Left forelimb (tissue), 1 donor: ENCODE measurements around the gene RNF182.
"Not testable (repeated sequence)": the region's sequence is repeated elsewhere in the genome, so short reads cannot be mapped to it uniquely, and the experiment has no call there.

ENCODE experiments used
- DNase-seq: peaks from one replicate; pipeline ENCODE4 v3.0.0-alpha.2; 2018; ENCODE audit warnings: low spot score

RNF182 gene

GRCh38 chr6:13971303-13971702 is 46.6 kb downstream of the RNF182 start:
- no peak for DNase-seq

- not testable (repeated sequence) for DNase-seq
Measured at GRCh38 chr6:13972602-13973001, 47.9 kb downstream of the RNF182 start.

- not testable (repeated sequence) for DNase-seq
Measured at GRCh38 chr6:13973422-13973821, 48.7 kb downstream of the RNF182 start.

DNA sequence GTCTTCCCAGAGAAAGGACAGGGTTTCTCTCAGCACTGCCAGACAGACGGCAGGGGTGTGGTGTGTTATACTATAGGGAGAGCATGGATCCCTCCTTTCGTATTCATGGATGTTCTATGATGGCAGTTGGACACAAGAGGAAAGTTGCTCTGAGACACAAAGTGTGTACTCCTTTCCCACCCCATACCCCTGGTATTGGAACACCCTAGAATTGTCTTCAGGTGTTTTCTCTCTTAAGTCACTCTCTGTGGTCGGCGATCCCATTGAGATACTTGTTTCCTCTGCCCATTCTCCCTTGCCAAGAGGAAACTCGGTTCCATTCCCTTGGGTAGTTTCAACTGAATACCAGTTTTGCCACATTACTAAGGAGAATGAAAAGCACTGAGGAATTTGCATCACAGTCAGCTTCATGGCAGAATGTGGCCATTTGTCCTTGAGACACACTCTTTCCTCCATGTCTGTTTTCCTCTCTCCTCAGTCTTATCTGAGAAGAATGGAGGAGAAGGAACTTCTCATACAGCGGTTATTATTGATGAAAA is 53.4 kb downstream of the RNF182 start:
- no peak for DNase-seq

DNA sequence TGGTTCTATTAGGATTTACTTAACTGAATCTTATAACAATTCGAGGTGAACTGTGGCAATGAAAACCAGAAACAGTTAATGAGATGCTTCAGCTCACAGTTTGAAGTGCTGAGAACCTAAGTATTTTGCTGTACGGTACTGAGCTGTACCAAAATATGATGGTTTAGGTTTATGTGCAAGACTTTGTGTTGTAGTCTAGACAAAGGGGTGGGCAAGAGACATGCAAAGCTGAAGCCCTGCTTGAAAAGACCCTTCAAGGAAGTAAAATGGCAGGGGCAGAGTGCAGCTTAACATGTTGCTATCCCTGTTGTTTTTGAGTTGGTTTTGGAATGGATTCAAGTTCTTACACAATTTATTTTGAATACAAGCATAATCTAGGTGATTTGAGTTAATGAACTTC is 54.0 kb downstream of the RNF182 start:
- DNase-seq, result no peak

DNA sequence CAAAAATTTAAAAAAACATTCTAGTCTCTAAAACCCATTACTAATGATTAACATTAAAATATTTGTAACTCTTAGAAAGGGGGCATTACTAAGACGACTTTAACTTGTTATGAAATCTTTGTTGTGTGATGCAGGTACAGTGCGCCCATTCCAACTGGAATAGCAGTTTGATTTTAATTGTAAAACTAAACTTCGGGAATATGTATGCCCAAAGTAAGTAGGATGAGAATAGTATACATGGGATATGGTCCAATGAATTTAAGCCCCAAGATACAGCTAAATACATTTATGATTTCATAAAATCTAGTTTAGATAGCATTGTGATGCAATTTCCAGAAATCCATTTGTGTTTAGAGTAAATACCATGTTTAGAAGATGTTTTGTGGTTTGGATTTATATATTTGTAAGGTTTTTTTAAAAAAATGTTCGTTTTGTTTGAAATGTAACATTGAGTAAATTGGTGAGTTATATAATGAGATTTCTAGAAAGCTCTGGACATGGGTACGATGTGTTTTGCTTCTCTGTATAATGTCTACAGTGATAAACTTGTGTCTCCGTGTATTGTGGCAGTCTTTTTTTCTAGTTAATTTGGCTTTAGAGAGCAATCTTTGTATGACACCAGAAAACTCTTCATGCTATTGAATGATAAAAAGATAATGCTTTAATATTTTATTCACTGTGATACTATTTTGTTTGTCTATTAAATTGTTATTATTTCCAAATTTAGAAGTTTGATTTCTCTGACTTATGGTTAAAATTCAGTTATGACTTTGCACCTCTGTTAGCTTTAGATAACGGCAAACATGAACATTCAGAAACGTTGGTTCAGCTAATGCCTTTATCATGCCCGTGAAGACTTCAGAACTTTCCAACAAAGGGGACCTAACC is 54.8 kb downstream of the RNF182 start:
- no peak for DNase-seq

- no peak for DNase-seq
Measured at GRCh38 chr6:13980534-13980933, 55.8 kb downstream of the RNF182 start.

DNA sequence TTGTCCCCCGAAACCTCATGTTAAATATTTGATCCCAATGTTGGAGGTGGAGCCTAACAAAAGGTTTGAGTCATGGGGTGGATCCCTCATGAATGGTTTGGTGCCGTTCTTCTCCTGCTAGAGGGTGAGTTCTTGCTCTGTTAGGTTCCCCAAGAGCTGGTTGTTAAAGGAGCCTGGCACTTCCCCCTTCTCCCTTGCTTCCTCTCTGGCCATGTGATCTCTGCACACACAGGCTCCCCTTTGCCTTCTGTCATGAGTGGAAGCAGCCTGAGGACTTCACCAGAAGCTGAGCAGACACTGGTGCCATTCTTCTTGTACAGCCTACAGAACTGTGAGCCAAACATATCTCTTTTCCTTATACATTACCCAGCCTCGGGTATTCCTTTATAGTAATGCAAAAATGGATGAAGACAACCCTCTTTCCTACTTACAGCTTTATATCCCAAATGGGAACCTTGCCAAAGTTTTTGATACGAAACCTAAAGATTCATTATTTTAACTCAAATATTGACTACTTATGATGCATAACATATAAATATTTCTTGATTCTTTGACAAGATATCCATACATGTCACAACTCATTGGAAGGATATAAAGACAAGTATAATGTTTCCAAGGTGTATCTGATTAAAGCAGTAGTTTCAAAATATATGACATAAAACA is 61.0 kb downstream of the RNF182 start:
- no peak for DNase-seq

DNA sequence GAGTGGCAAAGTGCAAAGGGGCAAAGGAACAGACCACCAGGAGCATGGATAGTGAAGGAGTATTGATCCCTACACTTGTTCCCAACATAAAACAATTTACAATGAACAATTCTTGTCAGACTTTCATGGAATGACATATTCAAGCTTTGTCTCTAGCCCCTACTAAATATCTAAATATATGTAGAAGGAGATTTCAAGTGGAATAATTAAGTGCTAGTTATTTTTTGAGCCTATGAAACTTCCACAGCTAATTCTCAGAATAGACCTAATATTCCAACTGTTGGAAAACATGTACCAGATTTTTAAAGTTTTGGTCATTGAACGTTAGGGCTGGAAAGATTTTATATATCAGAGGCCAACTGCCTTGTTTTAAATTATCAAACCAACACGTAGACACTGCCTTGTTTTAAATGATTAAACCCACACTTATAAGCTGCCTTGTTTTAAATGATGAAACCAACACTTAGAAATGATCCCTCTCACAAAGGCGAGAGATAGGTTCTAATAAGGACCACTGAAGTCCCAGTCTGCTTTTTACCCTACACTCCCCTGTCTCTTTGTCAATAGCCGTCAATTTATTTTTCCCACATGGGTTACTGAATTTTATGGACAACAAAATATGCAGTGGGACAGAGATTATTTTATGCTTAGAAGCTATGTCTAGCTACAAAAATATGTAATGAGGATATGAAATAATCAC is 62.1 kb downstream of the RNF182 start:
- DNase-seq, result no peak

DNA sequence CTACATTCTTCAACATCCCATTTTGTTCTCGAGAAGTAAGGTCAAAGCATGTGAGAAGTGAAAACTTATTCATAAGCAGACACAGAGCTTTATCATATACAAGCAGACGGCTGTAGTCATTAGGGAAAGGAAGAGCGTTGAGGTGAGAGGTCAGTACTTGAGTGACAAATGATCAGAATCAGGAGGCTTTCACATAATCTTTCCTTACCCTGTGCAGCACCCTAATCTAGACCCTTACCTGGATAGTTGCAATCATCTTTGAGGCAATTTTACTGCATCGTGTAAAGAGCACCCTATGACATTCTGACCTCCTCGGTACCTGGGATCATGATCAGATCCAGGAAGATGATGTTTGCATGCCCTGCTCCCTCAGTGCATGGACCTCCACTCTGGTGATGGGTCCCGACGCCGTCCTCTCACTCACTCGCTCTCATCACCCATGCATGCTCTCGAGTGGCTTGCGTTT is 62.7 kb downstream of the RNF182 start:
- no peak for DNase-seq

DNA sequence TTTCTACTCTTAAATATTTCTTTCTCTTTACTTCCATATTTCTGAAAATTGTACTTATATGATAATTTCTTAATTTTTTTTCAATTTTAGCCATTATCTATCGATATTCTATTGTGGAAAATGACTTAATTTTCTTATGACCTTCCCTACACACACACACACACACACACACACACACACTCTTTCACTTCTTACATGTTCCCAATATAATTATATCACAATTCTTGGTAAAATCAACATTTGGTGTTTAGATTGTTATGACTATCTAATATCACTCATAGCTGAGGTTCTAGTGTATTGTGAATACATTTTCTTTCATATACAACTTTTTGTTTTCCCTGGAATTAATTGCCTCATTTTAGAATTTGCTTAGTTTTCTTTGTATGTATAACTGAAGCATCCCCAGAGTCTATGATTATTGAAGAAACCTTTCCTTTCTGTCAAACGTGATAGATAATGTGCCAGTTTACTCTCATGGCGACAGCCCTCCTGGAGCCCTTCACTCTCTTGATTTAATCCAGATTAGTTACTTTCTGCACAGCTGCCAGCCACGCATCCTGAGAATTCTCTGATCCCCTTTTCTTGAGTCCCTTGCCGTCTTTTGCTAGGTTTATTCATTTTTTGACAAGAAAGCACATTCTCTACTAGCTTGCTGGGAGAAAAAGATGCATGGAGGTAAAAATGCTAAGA is 63.4 kb downstream of the RNF182 start:
- no peak for DNase-seq

DNA sequence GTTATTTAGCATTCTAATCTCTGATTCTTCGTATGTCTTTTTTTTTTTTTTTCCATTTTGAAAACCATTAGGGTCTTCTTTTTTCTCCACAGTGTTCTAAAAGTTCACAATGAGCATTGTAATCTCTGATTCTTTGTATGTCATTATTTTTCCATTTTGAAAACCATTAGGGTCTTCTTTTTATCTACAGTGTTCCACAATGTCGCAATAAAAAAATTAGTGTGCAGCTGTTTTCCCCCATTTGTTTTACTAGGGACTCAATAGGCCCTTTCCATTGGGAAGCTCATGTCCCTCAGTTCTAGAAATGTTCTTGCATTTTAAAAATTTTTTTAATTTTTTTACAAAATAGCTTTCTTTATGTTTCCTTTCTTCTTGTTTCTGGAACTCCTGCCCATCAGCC is 64.2 kb downstream of the RNF182 start:
- DNase-seq, result no peak

DNA sequence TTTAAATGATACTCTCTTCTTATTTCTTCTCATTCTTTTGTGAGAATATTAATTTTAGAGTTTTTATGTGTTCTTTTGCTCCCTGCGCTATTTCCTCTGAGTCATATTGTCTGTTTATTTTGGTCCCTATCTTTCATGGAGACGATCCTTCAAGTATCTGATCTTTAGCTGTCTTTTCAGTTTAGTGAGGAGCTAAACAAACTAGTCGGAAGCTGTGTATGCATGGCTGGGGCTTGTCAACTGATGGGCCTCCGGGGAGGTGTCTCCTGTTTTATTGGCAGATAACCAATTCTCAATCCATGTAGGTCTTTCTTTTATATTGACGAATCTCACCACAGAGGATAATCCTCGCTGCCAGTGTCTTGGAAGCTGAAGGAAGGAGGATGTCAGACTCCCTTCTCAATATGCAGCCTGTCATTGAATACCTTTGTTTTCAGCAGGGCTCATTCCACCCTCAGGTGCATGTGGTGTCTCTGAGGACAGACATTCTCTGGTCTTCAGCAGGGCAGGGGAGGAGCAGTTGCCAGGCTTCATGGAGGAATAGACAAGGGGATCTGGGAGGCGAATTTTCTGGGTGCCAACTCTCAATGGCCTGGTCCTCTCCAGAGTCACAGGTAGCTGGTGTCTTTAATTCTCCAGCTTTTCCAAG is 64.9 kb downstream of the RNF182 start:
- no peak for DNase-seq

DNA sequence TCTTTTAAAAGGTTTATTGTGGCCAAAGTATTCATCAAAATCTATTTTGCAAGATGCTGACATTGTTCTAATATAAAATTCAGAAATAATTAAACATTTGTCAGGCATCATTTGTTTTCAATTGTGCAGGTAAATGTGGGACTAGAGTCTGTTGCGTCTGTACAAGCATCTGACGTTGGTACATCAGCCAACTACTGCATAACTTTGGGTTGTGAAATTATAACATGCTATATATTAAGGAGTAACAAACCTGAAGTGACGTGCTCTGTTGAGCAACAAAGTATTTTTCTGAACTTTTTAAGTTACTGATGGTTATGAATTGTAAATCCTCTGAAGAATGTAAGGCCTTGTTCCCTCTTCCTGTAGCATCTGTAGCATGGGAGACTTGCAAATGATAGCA is 66.0 kb downstream of the RNF182 start:
- no peak for DNase-seq

- DNase-seq, result no peak
Measured at GRCh38 chr6:13991393-13991792, 66.6 kb downstream of the RNF182 start.

- no peak for DNase-seq
Measured at GRCh38 chr6:13992417-13993055, 67.8 kb downstream of the RNF182 start.

DNA sequence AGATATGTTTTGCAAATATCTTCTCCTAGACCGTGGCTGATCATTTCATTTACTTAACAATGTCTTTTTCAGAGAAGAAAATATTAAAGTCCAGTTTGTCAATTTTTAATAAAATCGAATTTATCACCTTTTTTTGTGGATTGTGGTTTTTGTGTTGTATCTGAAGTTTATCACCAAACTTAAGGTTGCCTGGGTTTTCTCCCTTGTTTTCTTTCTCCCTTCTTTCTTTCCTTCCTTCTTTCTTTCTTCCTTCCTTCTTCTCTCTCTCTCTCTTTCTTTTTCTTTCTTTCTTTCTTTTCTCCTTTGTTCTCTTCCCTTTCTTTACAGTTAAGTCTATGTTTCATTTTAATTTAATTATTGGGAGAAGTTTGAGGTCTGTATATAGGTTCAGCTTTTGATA is 68.7 kb downstream of the RNF182 start:
- DNase-seq, result no peak

DNA sequence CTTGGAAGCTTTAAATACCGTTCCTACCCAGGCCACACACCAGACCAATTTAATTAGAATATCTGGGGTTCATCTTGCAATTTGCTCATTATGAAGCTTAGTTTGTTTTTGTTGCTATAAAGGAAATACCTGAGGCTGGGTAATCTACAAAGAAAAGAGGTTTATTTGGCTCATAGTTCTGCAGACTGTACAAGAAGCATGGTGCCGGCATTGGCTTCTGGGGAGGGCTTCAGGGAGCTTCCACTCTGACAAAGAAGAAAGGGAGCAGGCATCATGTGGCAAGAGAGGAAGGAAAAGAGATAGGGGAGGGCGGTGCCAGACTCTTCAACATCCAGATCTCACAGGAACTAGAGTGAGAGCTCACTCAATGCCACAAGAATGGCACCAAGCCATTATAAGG is 73.6 kb downstream of the RNF182 start:
- no peak for DNase-seq

DNA sequence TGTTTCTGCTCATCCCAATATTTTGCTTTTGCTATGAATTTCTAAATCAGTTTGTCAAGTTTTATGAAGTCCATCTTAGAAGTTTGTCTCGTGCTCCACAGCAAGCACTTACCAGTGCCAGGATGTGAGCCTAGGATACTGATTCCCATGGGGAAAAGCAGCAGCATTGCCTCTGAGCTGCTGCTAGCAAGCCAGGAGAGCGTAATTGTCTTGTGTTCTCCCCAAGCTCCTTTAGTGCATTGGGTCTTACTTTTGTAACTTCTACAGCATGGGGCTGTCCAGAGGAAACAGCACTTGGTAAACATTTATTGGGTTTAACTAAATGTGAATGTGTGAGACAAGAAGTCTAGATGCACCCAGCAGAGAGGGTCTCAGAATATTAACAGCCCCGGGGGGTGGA is 76.1 kb downstream of the RNF182 start:
- no peak for DNase-seq

DNA sequence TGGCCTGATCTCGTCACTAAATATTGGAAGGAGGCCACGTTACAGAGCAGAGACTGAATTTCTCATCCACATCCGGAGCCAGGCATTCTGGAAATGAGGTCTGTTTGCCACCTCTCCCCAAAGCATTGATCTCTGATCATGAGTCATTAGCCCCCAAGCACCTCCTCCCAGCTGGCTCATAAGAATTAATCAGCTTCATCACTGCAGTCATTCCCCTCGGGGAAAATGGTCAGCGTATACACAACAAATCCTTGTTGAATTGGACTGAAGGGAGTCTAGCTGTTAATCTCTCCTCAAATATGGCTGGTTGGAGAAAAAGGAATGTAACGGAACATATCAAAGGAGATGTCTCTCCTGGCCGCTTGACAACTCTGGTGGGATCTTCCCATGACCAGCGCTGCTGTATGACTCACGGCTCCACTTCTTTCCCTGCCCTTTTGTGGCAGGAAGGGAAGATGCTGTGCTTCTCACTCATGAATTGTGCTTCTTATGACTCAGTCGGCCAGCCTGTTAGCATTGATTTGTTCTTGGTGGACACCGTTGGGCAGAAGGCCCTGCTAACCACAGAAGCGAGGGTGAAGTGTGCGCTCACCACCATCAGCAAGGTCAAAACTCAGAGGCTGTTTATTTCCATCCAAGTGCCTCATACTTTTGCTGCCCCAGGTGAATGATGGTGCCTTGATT is 76.7 kb downstream of the RNF182 start:
- no peak for DNase-seq
